Activated T-cell treated with anti-CD3 and anti-CD28 coated beads, Interleukin-2, amount 50 U/mL, for 1 hour (primary cell): Measurements from ENCODE around the gene GEMIN2.
"Not testable (repeated sequence)": the region's sequence is repeated elsewhere in the genome, so short reads cannot be mapped to it uniquely, and the experiment has no call there.

Source experiments
- DNase-seq: peaks from one replicate; pipeline ENCODE4 v3.0.0-alpha.2; 2020

The GEMIN2 gene

DNA sequence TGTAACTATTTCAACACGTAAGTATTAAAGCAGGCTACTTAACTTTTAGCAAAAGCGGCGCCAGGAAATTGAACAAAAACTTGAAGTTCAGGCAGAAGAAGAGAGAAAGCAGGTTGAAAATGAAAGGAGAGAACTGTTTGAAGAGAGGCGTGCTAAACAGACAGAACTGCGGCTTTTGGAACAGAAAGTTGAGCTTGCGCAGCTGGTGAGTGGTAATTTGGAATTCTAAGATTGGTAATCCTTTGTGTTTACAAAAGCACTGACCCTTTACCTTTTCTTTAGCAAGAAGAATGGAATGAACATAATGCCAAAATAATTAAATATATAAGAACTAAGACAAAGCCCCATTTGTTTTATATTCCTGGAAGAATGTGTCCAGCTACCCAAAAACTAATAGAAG, 64.9 kb downstream of the GEMIN2 start:
- no peak for DNase-seq

DNA sequence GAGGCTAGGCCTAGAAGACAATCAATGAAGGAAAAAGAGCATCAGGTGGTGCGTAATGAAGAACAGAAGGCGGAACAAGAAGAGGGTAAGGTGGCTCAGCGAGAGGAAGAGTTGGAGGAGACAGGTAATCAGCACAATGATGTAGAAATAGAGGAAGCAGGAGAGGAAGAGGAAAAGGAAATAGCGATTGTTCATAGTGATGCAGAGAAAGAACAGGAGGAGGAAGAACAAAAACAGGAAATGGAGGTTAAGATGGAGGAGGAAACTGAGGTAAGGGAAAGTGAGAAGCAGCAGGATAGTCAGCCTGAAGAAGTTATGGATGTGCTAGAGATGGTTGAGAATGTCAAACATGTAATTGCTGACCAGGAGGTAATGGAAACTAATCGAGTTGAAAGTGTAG, 66.4 kb downstream of the GEMIN2 start:
- no peak for DNase-seq

DNA sequence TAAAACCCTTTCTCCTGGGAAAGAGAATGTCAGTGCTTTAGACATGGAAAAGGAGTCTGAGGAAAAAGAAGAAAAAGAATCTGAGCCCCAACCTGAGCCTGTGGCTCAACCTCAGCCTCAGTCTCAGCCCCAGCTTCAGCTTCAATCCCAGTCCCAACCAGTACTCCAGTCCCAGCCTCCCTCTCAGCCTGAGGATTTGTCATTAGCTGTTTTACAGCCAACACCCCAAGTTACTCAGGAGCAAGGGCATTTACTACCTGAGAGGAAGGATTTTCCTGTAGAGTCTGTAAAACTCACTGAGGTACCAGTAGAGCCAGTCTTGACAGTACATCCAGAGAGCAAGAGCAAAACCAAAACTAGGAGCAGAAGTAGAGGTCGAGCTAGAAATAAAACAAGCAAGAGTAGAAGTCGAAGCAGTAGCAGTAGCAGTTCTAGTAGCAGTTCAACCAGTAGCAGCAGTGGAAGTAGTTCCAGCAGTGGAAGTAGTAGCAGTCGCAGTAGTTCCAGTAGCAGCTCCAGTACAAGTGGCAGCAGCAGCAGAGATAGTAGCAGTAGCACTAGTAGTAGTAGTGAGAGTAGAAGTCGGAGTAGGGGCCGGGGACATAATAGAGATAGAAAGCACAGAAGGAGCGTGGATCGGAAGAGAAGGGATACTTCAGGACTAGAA, 67.0 kb downstream of the GEMIN2 start:
- no peak for DNase-seq

DNA sequence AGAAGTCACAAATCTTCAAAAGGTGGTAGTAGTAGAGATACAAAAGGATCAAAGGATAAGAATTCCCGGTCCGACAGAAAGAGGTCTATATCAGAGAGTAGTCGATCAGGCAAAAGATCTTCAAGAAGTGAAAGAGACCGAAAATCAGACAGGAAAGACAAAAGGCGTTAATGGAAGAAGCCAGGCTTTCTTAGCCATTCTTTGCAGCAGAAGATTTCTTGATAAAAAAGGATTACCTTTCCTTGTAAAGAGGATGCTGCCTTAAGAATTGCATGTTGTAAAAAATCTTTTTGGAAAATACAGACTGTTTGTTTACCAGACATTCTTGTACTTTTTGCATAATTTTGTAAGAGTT, 67.5 kb downstream of the GEMIN2 start:
- DNase-seq, result no peak

DNA sequence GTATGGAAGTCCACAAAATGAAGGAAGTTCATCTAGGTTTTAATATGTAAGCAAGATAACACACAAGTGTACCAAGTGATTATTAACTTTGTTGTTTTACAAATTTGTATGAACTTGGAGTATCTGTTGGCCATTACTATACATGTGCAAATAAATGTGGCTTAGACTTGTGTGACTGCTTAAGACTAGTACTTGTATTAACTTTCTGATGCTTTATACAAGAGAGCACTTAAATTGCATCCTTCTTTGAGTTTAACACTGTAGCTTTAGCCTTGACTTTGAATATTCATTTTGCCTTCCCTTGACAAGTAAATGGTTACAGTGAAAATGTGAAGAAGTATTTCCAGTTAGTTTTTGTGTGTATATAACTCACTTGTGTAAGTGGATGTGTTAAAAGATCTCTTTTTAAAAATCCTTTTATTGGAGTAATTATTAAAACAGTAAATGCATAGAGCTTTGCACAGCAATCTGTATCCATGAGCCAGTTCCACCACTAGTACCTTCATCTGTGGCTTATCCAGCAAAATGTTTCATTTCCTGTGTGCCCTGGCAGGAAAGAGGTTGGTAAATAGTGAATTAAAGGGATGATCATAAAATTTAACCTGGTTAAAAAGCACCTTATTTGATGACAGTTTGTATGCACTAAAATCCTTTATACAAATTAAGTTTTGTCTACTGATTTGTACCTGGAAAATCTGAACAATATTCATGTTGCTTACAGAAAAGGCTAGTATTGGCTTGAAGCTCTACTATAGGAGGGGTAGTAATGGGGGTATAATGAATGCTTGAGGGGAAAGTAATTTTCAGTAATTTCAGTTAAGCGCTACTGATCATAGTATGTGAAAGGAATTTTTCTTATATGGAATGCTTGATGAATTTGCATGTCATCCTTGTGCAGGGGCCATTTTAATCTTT, 68.9 kb downstream of the GEMIN2 start:
- no peak for DNase-seq

DNA sequence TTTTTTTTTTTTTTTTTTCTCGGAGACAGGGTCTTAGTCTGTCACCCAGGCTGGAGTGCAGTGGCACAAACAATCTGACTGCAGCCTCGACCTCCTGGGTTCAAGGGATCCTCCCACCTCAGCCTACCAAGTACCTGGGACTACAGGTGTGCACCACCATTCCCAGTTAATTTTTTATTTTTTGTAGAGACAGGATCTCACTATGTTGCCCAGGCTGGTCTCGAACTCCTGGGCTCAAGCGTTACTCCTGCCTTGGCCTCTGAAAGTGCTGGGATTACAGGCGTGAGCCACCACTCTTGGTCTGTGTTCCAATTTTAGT, 69.5 kb downstream of the GEMIN2 start:
- not testable (repeated sequence) for DNase-seq

DNA sequence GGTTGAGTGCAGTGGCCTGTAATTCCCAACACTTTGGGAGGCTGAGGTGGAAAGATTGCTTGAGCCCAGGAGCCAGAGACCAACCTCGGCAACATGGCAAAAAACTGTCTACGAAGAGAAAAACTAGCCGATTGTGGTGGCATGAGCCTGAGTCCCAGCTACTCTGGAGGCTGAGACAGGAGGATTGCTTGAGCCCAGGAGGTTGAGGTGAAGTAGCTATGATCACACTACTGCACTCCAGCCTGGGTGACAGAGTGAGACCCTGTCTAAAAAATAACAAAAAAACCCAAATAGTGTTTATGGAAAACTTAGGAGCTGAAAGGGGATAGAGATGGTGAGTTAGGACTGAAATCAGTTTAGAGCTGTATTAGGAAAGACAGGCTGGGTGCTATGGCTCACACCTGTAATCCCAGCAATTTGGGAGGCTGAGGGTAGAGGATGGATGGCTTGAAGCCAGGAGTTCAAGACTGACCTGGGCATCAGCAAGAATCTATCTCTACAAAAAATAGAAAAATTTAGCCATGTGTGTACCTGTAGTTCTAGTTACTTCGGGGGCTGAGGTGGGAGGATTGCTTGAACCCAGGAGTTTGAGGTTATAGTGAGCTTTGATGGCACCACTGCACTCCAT, 70.6 kb downstream of the GEMIN2 start:
- no peak for DNase-seq

DNA sequence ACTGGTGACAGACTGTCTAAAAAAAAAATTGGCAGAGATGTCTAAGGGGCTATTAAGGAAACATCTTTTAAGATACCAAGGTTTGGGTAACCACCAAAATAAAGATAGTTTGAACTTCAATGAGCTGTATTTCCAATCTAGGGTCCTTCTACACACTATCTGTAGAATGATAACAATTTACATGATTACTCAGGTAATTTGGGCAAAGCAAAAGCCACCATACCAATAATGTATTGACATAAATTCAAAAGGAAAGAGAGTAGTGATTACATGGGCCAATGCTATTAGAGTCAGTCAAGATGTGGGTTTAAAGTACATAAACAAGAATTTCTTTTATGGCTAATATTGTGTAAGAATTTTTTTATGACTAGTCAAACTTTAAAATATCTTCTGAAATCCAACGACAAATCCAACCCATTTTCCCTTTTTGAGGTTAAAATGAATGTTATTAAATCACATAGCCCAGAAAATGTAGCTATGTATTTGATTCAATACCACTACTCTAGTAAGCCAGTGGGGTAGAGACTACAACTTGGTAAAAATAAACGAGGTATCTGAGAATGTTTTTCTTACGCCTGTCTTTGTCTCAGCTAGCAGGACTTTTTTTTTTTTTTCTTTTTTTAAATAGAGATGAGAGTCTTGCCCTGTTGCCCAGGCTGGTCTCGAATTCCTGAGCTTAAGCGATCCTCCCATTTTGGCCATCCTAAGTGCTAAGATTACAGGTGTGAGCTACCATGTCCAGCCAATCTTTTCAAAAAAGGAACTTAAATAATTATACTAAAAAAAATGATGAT, 71.3 kb downstream of the GEMIN2 start:
- no peak for DNase-seq
